ENCODE measurements around the gene TCAF1.

DNA sequence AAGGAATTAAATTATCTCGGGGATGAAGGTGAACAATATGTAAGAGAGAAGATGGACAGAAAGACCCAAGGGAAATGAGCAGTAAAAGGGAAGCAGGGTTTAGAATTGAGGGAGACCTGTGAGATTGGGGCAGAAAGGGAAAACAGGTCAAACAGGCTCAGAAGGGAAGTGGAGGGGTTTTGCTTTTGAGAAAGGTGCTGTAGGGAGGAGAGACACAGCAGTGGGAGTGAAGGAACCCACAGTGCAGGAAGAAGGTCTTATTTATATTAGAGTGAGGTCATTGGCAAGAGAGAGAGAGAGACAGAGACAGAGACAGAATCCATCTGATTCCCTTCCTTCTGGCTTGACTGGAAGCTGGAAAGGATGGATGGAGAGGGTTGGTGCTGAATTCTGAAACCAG is 3.5 kb upstream of the TCAF1 start:
- TF ChIP-seq, protein P1, sequence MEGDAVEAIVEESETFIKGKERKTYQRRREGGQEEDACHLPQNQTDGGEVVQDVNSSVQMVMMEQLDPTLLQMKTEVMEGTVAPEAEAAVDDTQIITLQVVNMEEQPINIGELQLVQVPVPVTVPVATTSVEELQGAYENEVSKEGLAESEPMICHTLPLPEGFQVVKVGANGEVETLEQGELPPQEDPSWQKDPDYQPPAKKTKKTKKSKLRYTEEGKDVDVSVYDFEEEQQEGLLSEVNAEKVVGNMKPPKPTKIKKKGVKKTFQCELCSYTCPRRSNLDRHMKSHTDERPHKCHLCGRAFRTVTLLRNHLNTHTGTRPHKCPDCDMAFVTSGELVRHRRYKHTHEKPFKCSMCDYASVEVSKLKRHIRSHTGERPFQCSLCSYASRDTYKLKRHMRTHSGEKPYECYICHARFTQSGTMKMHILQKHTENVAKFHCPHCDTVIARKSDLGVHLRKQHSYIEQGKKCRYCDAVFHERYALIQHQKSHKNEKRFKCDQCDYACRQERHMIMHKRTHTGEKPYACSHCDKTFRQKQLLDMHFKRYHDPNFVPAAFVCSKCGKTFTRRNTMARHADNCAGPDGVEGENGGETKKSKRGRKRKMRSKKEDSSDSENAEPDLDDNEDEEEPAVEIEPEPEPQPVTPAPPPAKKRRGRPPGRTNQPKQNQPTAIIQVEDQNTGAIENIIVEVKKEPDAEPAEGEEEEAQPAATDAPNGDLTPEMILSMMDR (IDR thresholded peaks at IDR 0.05; ENCODE audit: low read depth, low read length, missing input control), result no peak
- no peak for TF ChIP-seq RAD21 (IDR thresholded peaks at IDR 0.05)
- no peak for TF ChIP-seq SP1 (IDR thresholded peaks at IDR 0.05)
- TF ChIP-seq, protein P2, sequence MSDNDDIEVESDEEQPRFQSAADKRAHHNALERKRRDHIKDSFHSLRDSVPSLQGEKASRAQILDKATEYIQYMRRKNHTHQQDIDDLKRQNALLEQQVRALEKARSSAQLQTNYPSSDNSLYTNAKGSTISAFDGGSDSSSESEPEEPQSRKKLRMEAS (IDR thresholded peaks at IDR 0.05), result no peak
- TF ChIP-seq, protein P3, sequence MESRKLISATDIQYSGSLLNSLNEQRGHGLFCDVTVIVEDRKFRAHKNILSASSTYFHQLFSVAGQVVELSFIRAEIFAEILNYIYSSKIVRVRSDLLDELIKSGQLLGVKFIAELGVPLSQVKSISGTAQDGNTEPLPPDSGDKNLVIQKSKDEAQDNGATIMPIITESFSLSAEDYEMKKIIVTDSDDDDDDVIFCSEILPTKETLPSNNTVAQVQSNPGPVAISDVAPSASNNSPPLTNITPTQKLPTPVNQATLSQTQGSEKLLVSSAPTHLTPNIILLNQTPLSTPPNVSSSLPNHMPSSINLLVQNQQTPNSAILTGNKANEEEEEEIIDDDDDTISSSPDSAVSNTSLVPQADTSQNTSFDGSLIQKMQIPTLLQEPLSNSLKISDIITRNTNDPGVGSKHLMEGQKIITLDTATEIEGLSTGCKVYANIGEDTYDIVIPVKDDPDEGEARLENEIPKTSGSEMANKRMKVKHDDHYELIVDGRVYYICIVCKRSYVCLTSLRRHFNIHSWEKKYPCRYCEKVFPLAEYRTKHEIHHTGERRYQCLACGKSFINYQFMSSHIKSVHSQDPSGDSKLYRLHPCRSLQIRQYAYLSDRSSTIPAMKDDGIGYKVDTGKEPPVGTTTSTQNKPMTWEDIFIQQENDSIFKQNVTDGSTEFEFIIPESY (IDR thresholded peaks at IDR 0.05), result no peak
- TF ChIP-seq RXRA (IDR thresholded peaks at IDR 0.05), result no peak
- TF ChIP-seq EGR1 (IDR thresholded peaks at IDR 0.05; ENCODE audit: low read depth in 2 of 2), result no peak
- no peak for TF ChIP-seq YY1 (IDR thresholded peaks at IDR 0.05)
- no peak for TF ChIP-seq GABPA (IDR thresholded peaks at IDR 0.05 in 1 of 2, conservative IDR thresholded peaks at IDR 0.05 in 1 of 2)
- TF ChIP-seq TAF1 (conservative IDR thresholded peaks at IDR 0.05), result no peak
- TF ChIP-seq JUND (IDR thresholded peaks at IDR 0.05), result no peak

Data from liver (tissue), 3 donors.